ENCODE measurements around the gene PAK6. TPM values are rescaled to one million over a fixed set of nuclear protein-coding genes. Genes with fewer than 3 reads are reported as not detected.

PAK6 gene
- total RNA-seq, 1 donor from 2014 or later = 10.1 TPM

DNA sequence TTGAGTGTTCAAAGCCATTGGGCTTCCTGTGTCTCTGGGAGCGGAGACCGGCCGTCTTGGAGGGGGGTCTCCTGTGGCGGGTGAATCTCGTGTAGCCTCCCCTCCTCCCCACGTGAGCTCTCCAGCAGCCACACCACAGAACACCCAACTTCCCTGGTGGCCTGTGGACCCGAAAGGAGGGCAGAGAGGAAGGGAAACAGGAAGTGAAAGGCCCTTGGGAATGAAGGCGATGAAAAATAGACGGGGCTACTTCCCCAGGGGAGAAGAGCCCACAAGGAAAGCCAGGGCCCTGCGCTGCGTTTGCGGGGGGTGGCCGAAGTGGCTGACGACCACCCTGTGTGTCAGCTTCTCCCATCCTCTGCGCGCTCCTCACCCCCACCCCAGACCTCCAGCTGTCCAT, 38.6 kb downstream of the PAK6 start:
- no peak for DNase-seq (ENCODE audit: low spot score in 2 of 2, unreplicated experiment in 2 of 2)
- TF ChIP-seq, protein P1, sequence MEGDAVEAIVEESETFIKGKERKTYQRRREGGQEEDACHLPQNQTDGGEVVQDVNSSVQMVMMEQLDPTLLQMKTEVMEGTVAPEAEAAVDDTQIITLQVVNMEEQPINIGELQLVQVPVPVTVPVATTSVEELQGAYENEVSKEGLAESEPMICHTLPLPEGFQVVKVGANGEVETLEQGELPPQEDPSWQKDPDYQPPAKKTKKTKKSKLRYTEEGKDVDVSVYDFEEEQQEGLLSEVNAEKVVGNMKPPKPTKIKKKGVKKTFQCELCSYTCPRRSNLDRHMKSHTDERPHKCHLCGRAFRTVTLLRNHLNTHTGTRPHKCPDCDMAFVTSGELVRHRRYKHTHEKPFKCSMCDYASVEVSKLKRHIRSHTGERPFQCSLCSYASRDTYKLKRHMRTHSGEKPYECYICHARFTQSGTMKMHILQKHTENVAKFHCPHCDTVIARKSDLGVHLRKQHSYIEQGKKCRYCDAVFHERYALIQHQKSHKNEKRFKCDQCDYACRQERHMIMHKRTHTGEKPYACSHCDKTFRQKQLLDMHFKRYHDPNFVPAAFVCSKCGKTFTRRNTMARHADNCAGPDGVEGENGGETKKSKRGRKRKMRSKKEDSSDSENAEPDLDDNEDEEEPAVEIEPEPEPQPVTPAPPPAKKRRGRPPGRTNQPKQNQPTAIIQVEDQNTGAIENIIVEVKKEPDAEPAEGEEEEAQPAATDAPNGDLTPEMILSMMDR (IDR thresholded peaks at IDR 0.05; ENCODE audit: unreplicated experiment) = no peak
- Mint-ChIP-seq H3K36me3 (no peaks in the 10 kb centered on the region), H3K27me3 (ENCODE audit: low read depth) (peaks cover 32% of the 10 kb centered on the region), H3K4me3 (no peak overlapping the region), H3K4me1 (peaks cover 14% of the 10 kb centered on the region), H3K27ac (no peak overlapping the region), H3K9me3 (no peaks in the 10 kb centered on the region)

DNA sequence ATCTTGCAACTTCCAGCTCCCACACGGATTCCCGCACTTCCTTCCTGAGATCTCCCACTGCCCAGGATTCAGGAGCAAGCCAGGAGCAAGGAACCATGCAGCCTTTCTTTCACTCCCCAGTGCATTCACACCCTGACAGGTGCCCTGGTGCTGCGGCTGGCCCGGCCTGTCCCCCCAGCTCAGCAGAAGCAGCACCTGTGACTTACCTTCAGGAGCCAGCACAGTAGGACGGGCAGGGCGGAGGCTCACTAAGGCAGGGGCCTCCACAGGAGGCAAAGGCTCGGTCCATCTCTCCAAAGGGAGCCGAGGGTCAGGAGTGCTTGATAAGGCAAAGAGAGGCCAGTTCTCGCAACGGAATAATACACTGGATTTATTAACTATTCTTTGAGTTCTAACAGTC, 39.2 kb downstream of the PAK6 start:
- H3K36me3 Mint-ChIP-seq = no peaks in the 10 kb centered on the region
- TF ChIP-seq, protein P1 (IDR thresholded peaks at IDR 0.05; ENCODE audit: unreplicated experiment) = no peak
- peaks cover 37% of the 10 kb centered on the region for H3K27me3 Mint-ChIP-seq (ENCODE audit: low read depth)
- no peak for DNase-seq (ENCODE audit: low spot score in 2 of 2, unreplicated experiment in 2 of 2)
- H3K27ac Mint-ChIP-seq = no peak overlapping the region
- H3K9me3 Mint-ChIP-seq = no peaks in the 10 kb centered on the region
- H3K4me3 Mint-ChIP-seq = no peak overlapping the region
- peaks cover 14% of the 10 kb centered on the region for H3K4me1 Mint-ChIP-seq

DNA sequence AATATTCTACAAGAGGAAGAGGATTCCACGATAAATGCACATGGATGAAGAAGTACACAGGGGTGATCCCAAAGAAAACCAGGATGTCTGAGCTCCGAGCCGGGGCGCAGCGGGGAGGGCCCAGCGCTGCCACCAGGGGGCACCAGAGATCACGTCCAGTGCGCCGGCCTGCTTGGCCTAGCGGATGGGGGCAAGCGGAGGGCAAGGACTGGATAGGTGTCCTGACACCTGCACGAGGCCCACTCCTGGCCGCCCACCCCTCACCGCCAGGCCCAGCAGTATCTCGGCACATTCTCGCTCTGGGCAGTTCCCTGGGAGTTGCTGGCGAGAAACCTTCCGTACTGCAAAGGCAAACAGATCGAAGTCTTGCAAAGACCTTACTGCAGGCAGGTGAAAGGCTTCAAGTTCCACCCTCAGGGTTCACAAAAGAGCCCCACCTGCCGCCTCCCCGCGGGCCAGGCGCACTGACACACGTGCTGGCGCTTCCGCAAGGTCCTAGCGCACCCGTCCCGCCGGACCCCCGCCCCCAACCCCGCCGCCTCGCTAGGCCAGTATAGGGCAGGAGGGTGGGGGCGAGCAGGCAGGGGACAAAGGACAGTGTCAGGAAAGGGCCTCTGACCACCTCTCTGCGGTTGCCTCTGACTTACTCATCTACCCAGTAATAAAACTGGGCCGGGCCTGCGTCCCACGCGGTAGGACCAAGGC, 40.7 kb downstream of the PAK6 start:
- no peaks in the 10 kb centered on the region for H3K36me3 Mint-ChIP-seq
- H3K27me3 Mint-ChIP-seq (ENCODE audit: low read depth) = peaks cover 52% of the 10 kb centered on the region
- peak overlapping the region; percentile 43 for H3K4me3 Mint-ChIP-seq

DNA sequence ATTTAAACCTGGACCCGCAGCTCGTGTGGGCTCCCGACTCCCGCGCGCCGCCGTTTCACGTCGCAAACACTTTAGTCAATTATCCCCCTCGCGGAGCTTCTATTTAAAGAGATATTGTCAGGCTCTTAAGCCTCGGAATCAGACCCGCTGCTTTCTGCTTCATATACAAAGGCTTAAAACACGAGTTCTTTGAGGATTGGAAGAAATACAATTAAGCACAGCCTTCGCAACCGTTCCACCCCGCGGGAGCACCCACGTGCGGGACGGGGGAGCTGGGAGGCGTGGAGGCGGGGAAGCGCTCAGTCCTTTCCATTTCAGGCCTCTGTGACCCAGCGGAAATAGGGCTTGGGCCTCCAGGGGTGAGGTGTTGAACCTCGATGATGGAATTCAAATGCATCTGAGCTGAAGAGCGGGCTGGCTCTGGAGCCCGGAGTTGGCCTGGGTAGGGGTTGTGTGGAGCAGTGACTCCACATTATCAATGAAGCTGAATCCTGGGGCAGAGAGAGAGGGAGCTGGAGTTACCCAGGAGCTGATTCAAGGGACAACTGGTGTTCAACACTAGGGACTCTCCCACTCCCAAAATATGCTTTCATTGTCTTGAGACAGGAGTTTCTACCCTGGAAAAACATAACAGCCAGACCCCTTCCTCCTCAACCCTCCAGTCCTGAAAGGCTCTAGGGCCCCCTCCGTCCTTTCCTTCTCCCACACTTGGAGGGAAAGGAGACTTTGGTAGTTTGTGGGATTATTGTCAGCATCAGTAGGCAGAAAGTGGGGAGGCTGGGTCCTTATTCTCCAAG, 41.6 kb downstream of the PAK6 start:
- no peak for DNase-seq (ENCODE audit: low spot score in 2 of 2, unreplicated experiment in 2 of 2)
- Mint-ChIP-seq H3K4me3 (peak overlapping the region; percentile 47), H3K27me3 (ENCODE audit: low read depth) (peaks cover 57% of the 10 kb centered on the region), H3K9me3 (no peaks in the 10 kb centered on the region), H3K27ac (no peak overlapping the region), H3K4me1 (peaks cover 28% of the 10 kb centered on the region), H3K36me3 (no peaks in the 10 kb centered on the region)
- TF ChIP-seq, protein P1 (IDR thresholded peaks at IDR 0.05; ENCODE audit: unreplicated experiment) = no peak

More for the DNA sequence above, 40.7 kb downstream of the PAK6 start:
- TF ChIP-seq, protein P1 (IDR thresholded peaks at IDR 0.05; ENCODE audit: unreplicated experiment) = peak; percentile 98
- Mint-ChIP-seq H3K27ac (no peak overlapping the region), H3K9me3 (no peaks in the 10 kb centered on the region), H3K4me1 (peaks cover 20% of the 10 kb centered on the region)
- peak; percentile 76 to 89 for DNase-seq (ENCODE audit: low spot score in 2 of 2, unreplicated experiment in 2 of 2)

DNA sequence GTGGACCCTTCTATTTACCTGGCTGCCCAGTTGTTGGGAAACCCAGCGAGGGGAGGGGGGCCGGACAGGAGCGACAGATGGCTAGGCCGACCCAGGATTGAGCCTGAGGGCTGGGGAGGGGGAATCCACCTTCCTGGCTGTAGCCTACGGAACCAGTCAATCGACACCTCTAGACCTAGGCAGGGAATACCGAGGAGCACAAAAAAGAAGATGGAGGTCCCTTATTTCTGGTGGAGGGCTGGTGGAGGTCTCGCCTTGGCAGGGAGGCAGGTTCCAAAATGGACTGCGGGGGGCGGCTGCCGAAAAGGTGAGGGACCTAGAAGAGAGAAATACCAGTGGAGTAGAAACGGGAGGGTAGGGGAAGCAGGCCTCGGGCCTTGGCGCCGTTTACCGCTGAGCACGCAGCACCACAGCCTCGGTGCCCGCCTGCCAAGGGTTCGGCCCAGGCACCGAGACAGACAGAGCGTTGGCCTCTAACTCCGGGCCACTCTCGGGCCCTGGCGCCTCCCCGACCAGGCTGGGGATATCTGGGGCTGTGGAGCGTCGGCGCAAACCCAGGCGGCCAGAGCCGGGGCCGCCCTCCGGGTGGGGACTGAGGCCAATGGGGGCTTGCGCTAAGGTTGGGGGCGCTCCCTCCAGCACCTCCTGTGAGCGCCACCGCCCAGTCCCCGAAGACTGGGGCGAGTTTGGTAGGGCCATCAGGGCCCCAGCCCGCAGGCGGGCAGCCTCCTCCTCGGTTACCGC, 42.4 kb downstream of the PAK6 start:
- peak overlapping the region; percentile 47 for H3K4me3 Mint-ChIP-seq
- peaks cover 58% of the 10 kb centered on the region for H3K27me3 Mint-ChIP-seq (ENCODE audit: low read depth)
- no peak for DNase-seq (ENCODE audit: low spot score in 2 of 2, unreplicated experiment in 2 of 2)
- TF ChIP-seq, protein P1 (IDR thresholded peaks at IDR 0.05; ENCODE audit: unreplicated experiment) = no peak
- H3K36me3 Mint-ChIP-seq = no peaks in the 10 kb centered on the region
- H3K4me1 Mint-ChIP-seq = peaks cover 35% of the 10 kb centered on the region
- no peaks in the 10 kb centered on the region for H3K9me3 Mint-ChIP-seq
- no peak overlapping the region for H3K27ac Mint-ChIP-seq
